H9 (cell line): ENCODE measurements around the gene PPHLN1. TPM values are rescaled to one million over a fixed set of nuclear protein-coding genes. Genes with fewer than 3 reads are reported as not detected.

Experiments used
- DNase-seq: peaks from one replicate; pipeline ENCODE4 v3.0.0-alpha.2; 2017
- H2AFZ ChIP-seq: one replicate; pipeline ENCODE4 v1.6.1; 2013; ENCODE audit warnings: mild to moderate bottlenecking, low read length, control low read depth, moderate library complexity
- H2AK5ac ChIP-seq: 2 replicates; pipeline ENCODE4 v1.6.1; 2013; ENCODE audit warnings: low read length, control low read depth, mixed read lengths; ENCODE audit not compliant: insufficient read length
- H2BK120ac ChIP-seq: one replicate; pipeline ENCODE4 v1.6.1; 2013; ENCODE audit warnings: low read depth, mild to moderate bottlenecking, low read length, control low read depth, inconsistent platforms; ENCODE audit not compliant: poor library complexity, severe bottlenecking
- H2BK12ac ChIP-seq: 2 replicates; pipeline ENCODE4 v1.6.1; 2013; ENCODE audit warnings: low read length, control low read depth, mixed read lengths, low read depth; ENCODE audit not compliant: insufficient read length
- H2BK15ac ChIP-seq: 2 replicates; pipeline ENCODE4 v1.6.1; 2013; ENCODE audit warnings: low read depth, low read length, control low read depth
- H2BK20ac ChIP-seq: one replicate; pipeline ENCODE4 v1.6.1; 2013; ENCODE audit warnings: low read depth, mild to moderate bottlenecking, low read length, control low read depth, inconsistent platforms; ENCODE audit not compliant: poor library complexity, severe bottlenecking
- H2BK5ac ChIP-seq: 2 replicates; pipeline ENCODE4 v1.6.1; 2013; ENCODE audit warnings: low read length, control low read depth, mixed read lengths; ENCODE audit not compliant: insufficient read length
- H3K14ac ChIP-seq: 2 replicates; pipeline ENCODE4 v1.6.1; 2013; ENCODE audit warnings: low read length, control low read depth; ENCODE audit not compliant: insufficient read depth
- H3K18ac ChIP-seq: 2 replicates; pipeline ENCODE4 v1.6.1; 2013; ENCODE audit warnings: low read depth, mild to moderate bottlenecking, mixed read lengths, low read length, control low read depth; ENCODE audit not compliant: insufficient read length
- H3K23ac ChIP-seq: 2 replicates; pipeline ENCODE4 v1.6.1; 2013; ENCODE audit warnings: low read length, control low read depth, mixed read lengths, low read depth; ENCODE audit not compliant: insufficient read length
- H3K23me2 ChIP-seq: 2 replicates; pipeline ENCODE4 v1.6.1; 2013; ENCODE audit warnings: low read depth, mild to moderate bottlenecking, mixed read lengths, low read length, control low read depth; ENCODE audit not compliant: insufficient read length, poor library complexity, severe bottlenecking
- H3K27ac ChIP-seq: 2 replicates; pipeline ENCODE4 v1.5.1; 2013; ENCODE audit warnings: low read length, control low read depth, mixed read lengths, low read depth; ENCODE audit not compliant: insufficient read length
- H3K27me3 ChIP-seq: 2 replicates; pipeline ENCODE4 v1.6.1; 2013; ENCODE audit warnings: low read length, control low read depth, inconsistent platforms; ENCODE audit not compliant: insufficient read depth
- H3K4ac ChIP-seq: 2 replicates; pipeline ENCODE4 v1.6.1; 2013; ENCODE audit warnings: low read depth, mild to moderate bottlenecking, control low read depth, inconsistent platforms, low read length, moderate library complexity
- H3K4me1 ChIP-seq: 2 replicates; pipeline ENCODE4 v1.6.1; 2013; ENCODE audit warnings: low read length, control low read depth, inconsistent platforms; ENCODE audit not compliant: insufficient read depth
- H3K4me2 ChIP-seq: 2 replicates; pipeline ENCODE4 v1.6.1; 2013; ENCODE audit warnings: low read length, control low read depth, mixed read lengths; ENCODE audit not compliant: insufficient read length, insufficient read depth
- H3K56ac ChIP-seq: 2 replicates; pipeline ENCODE4 v1.6.1; 2013; ENCODE audit warnings: low read depth, mild to moderate bottlenecking, mixed read lengths, low read length, control low read depth; ENCODE audit not compliant: insufficient read length
- H3K79me1 ChIP-seq: 2 replicates; pipeline ENCODE4 v1.6.1; 2013; ENCODE audit warnings: low read depth, mild to moderate bottlenecking, moderate library complexity, low read length, control low read depth, inconsistent platforms; ENCODE audit not compliant: insufficient read depth, poor library complexity, severe bottlenecking
- H3K79me2 ChIP-seq: 2 replicates; pipeline ENCODE4 v1.6.1; 2013; ENCODE audit warnings: low read length, control low read depth, inconsistent platforms; ENCODE audit not compliant: insufficient read depth
- H3K9ac ChIP-seq: 2 replicates; pipeline ENCODE4 v1.6.1; 2013; ENCODE audit warnings: low read length, control low read depth, mixed read lengths; ENCODE audit not compliant: insufficient read length; ENCODE audit errors: extremely low read depth
- H3K9me3 ChIP-seq: one replicate; pipeline ENCODE4 v1.6.1; 2013; ENCODE audit warnings: low read depth, low read length, inconsistent platforms; ENCODE audit not compliant: control insufficient read depth
- H3T11ph ChIP-seq: one replicate; pipeline ENCODE4 v1.6.1; 2013; ENCODE audit warnings: mild to moderate bottlenecking, low read length, control low read depth, inconsistent platforms
- H4K20me1 ChIP-seq: one replicate; pipeline ENCODE4 v1.6.1; 2013; ENCODE audit not compliant: control insufficient read depth, insufficient read length, insufficient read depth
- H4K5ac ChIP-seq: 2 replicates; pipeline ENCODE4 v1.6.1; 2013; ENCODE audit warnings: low read depth, mild to moderate bottlenecking, mixed read lengths, low read length, control low read depth; ENCODE audit not compliant: insufficient read length
- H4K8ac ChIP-seq: replicated peaks from 2 replicates; pipeline ENCODE4 v1.6.1; 2013; ENCODE audit warnings: low read length, control low read depth, mixed read lengths, low read depth; ENCODE audit not compliant: insufficient read length
- H4K91ac ChIP-seq: 2 replicates; pipeline ENCODE4 v1.6.1; 2013; ENCODE audit warnings: low read depth, mild to moderate bottlenecking, moderate library complexity, mixed read lengths, low read length, control low read depth; ENCODE audit not compliant: insufficient read length
- H3K27ac Mint-ChIP-seq, 3 experiments: 2 replicates in 2 of 3; 3 replicates in 1 of 3; pipeline ENCODE4 v1.8.0; 2020 to 2021; ENCODE audit warnings: mixed read lengths in 3 of 3, mild to moderate bottlenecking in 1 of 3, moderate library complexity in 1 of 3
- H3K27me3 Mint-ChIP-seq: 2 replicates; pipeline ENCODE4 v1.8.0; 2021; ENCODE audit warnings: low read depth, mild to moderate bottlenecking, moderate library complexity, mixed read lengths
- H3K36me3 Mint-ChIP-seq, 3 experiments: 2 replicates in 2 of 3; 3 replicates in 1 of 3; pipeline ENCODE4 v1.8.0; 2020 to 2021; ENCODE audit warnings: low read depth in 3 of 3, mixed read lengths in 3 of 3; ENCODE audit not compliant: insufficient read depth in 1 of 3
- H3K4me1 Mint-ChIP-seq, 2 experiments: 2 replicates each; pipeline ENCODE4 v1.8.0; 2020; ENCODE audit warnings: mixed read lengths in 2 of 2
- H3K4me3 Mint-ChIP-seq, 2 experiments: 2 replicates in 1 of 2; 3 replicates in 1 of 2; pipeline ENCODE4 v1.8.0; 2020 to 2021; ENCODE audit warnings: mild to moderate bottlenecking in 2 of 2, mixed read lengths in 2 of 2, moderate library complexity in 1 of 2
- H3K9me3 Mint-ChIP-seq, 2 experiments: 2 replicates in 1 of 2; 3 replicates in 1 of 2; pipeline ENCODE4 v1.8.0; 2020; ENCODE audit warnings: mild to moderate bottlenecking in 2 of 2, mixed read lengths in 2 of 2, moderate library complexity in 1 of 2
- WGBS: extraction: QIAGEN DNeasy Blood & Tissue Kit; methylation state at CpG from one replicate; pipeline ENCODE4 v1.1.7; 2013; ENCODE audit warnings: missing lambda C conversion rate, low lambda C conversion rate, mixed read lengths; ENCODE audit not compliant: insufficient read length; ENCODE audit errors: extremely low coverage; 5-methylcytosine and 5-hydroxymethylcytosine counted together
- total RNA-seq: library from RNA; stranded (reverse); gene quantifications from 2 replicates; pipeline ENCODE4 v1.2.1, GENCODE V29; 2021
- TF ChIP-seq, protein P1 (sequence below): fragments of 200-600 bp; sonication (generic); conservative IDR thresholded peaks from 3 replicates; pipeline ENCODE4 v1.8.0; 2021; ENCODE audit warnings: antibody characterized with exemption, mild to moderate bottlenecking

Gene PPHLN1
- total RNA-seq, 1 experiment from 2014 or later, result 66.2 TPM

DNA sequence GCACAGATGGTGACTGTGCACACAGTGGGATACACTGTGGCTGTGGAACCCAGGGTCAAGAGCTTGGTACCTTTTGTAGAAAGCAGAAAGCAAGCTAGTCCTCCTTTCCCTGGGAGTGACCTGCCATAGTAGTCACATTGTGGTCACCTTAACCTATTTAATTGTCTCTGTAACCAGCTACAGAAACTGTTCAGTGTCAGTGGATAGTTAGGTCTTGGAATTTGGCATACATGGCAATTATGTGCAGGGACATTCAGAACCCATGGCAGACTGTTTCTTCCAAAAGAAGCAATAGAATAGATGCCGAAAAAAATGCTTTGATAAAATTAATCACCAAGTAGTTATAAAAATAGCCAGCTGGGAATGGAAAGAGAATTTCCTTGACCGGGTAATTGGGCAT is 30.4 kb downstream of the PPHLN1 start:
- no CpG with 5 or more reads among the region's 2 CpGs for WGBS
- Histone ChIP-seq H2AFZ (no peak overlapping the region), H2BK15ac (no peak overlapping the region), H4K20me1 (no peaks in the 10 kb centered on the region), H4K5ac (no peak overlapping the region), H3K14ac (no peak overlapping the region), H3K27me3 (no peaks in the 10 kb centered on the region), H3K4me2 (no peak overlapping the region), H3K9me3 (no peaks in the 10 kb centered on the region), H2BK120ac (no peak overlapping the region), H3K23ac (no peak overlapping the region), H3K79me1 (no peaks in the 10 kb centered on the region), H2BK12ac (no peak overlapping the region), H3K23me2 (no peaks in the 10 kb centered on the region), H2BK20ac (no peak overlapping the region), H2AK5ac (no peak overlapping the region), H3T11ph (no peak overlapping the region), H4K8ac (no peak overlapping the region), H3K79me2 (no peaks in the 10 kb centered on the region), H3K4me1 (no peaks in the 10 kb centered on the region), H3K18ac (no peak overlapping the region), H4K91ac (no peak overlapping the region), H3K27ac (no peak overlapping the region), H3K9ac (no peak overlapping the region), H3K56ac (no peak overlapping the region), H3K4ac (no peak overlapping the region), H2BK5ac (no peak overlapping the region)
- DNase-seq, result no peak
- peaks cover 10 to 34% (median 19%) of the 10 kb centered on the region in 3 experiments; a peak in 6 of 7 replicates for H3K36me3 Mint-ChIP-seq
- no peak overlapping the region for H3K4me3 Mint-ChIP-seq
- H3K9me3 Mint-ChIP-seq, result peaks cover 0 to under 1% of the 10 kb centered on the region in 2 experiments; a peak in 1 of 5 replicates
- H3K27ac Mint-ChIP-seq, result no peak overlapping the region
- TF ChIP-seq, protein P1, sequence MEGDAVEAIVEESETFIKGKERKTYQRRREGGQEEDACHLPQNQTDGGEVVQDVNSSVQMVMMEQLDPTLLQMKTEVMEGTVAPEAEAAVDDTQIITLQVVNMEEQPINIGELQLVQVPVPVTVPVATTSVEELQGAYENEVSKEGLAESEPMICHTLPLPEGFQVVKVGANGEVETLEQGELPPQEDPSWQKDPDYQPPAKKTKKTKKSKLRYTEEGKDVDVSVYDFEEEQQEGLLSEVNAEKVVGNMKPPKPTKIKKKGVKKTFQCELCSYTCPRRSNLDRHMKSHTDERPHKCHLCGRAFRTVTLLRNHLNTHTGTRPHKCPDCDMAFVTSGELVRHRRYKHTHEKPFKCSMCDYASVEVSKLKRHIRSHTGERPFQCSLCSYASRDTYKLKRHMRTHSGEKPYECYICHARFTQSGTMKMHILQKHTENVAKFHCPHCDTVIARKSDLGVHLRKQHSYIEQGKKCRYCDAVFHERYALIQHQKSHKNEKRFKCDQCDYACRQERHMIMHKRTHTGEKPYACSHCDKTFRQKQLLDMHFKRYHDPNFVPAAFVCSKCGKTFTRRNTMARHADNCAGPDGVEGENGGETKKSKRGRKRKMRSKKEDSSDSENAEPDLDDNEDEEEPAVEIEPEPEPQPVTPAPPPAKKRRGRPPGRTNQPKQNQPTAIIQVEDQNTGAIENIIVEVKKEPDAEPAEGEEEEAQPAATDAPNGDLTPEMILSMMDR, result no peak
- no peaks in the 10 kb centered on the region for H3K27me3 Mint-ChIP-seq
- H3K4me1 Mint-ChIP-seq, result no peaks in the 10 kb centered on the region
